Common myeloid progenitor, CD34-positive (primary cell): Measurements from ENCODE around the gene SPAG16.

Experiments
- CTCF ChIA-PET: fragments of 350-600 bp; sonication (Branson Sonifier 250); formaldehyde crosslinking; loops from one replicate; lab custom pipeline; 2021; ENCODE audit warnings: antibody characterized with exemption; lab: Charles Lee
- POLR2A ChIA-PET: fragments of 350-600 bp; sonication (Branson Sonifier 250); formaldehyde crosslinking; loops from one replicate; lab custom pipeline; 2021; ENCODE audit warnings: antibody characterized with exemption; lab: Charles Lee
- DNase-seq, 3 donors: peaks; one replicate each; pipeline versions ENCODE4 v3.0.0 to v3.0.0-alpha.2; 2013
- H3K27ac ChIP-seq, 2 experiments: 1 replicate in 1 of 2; 2 replicates in 1 of 2; pipeline ENCODE4 v1.7.0; 2013; ENCODE audit warnings: inconsistent platforms in 2 of 2, low read length in 2 of 2, mild to moderate bottlenecking in 2 of 2, low read depth in 1 of 2, moderate library complexity in 1 of 2; ENCODE audit not compliant: severe bottlenecking in 2 of 2, insufficient read depth in 1 of 2, poor library complexity in 1 of 2
- H3K27me3 ChIP-seq, 5 experiments: replicated peaks in 2 of 5; 1 replicate in 3 of 5; 2 replicates in 2 of 5; pipeline versions ENCODE4 v1.6.1 to v1.7.0; 2013; ENCODE audit warnings: low read length in 4 of 5, mild to moderate bottlenecking in 2 of 5, moderate library complexity in 2 of 5, inconsistent platforms in 1 of 5; ENCODE audit not compliant: insufficient read depth in 5 of 5, control insufficient read depth in 4 of 5
- H3K36me3 ChIP-seq, 4 experiments: 1 replicate in 2 of 4; 2 replicates in 2 of 4; pipeline versions ENCODE4 v1.6.1 to v1.7.0; 2013; ENCODE audit warnings: low read length in 3 of 4, control low read depth in 1 of 4, mild to moderate bottlenecking in 1 of 4; ENCODE audit not compliant: control insufficient read depth in 4 of 4, insufficient read depth in 4 of 4
- H3K4me1 ChIP-seq, 4 experiments: 1 replicate in 3 of 4; 2 replicates in 1 of 4; pipeline versions ENCODE4 v1.6.1 to v1.7.1; 2013; ENCODE audit warnings: low read length in 3 of 4, mild to moderate bottlenecking in 3 of 4, control low read depth in 1 of 4, inconsistent platforms in 1 of 4, moderate library complexity in 1 of 4; ENCODE audit not compliant: control insufficient read depth in 4 of 4, insufficient read depth in 4 of 4; ENCODE audit errors: control extremely low read depth in 1 of 4
- H3K4me3 ChIP-seq, 7 experiments: 1 replicate in 4 of 7; 2 replicates in 3 of 7; pipeline versions ENCODE4 v1.5.1 to v1.7.0; 2013; ENCODE audit warnings: mild to moderate bottlenecking in 7 of 7, low read length in 6 of 7, moderate library complexity in 6 of 7, inconsistent platforms in 2 of 7, low read depth in 2 of 7, control low read depth in 1 of 7; ENCODE audit not compliant: insufficient read depth in 4 of 7, control insufficient read depth in 1 of 7; ENCODE audit errors: extremely low read depth in 1 of 7
- H3K9me3 ChIP-seq, 5 experiments: 1 replicate in 4 of 5; 2 replicates in 1 of 5; pipeline versions ENCODE4 v1.6.1 to v1.7.1; 2013; ENCODE audit warnings: low read length in 4 of 5, mild to moderate bottlenecking in 2 of 5, inconsistent platforms in 1 of 5, low read depth in 1 of 5, moderate library complexity in 1 of 5; ENCODE audit not compliant: control insufficient read depth in 4 of 5, insufficient read depth in 2 of 5; ENCODE audit errors: control extremely low read depth in 1 of 5
- WGBS: methylation state at CpG from one replicate; pipeline ENCODE4 v1.1.5; 2013; ENCODE audit not compliant: insufficient coverage; 5-methylcytosine and 5-hydroxymethylcytosine counted together

The SPAG16 gene

GRCh38 chr2:214255046-214255445 is 970.8 kb downstream of the SPAG16 start:
- no CpG with 5 or more reads among the region's 1 CpG for WGBS
- Histone ChIP-seq H3K9me3 (no peaks in the 10 kb centered on the region), H3K4me1 (no peaks in the 10 kb centered on the region), H3K27me3 (no peaks in the 10 kb centered on the region), H3K4me3 (no peak overlapping the region), H3K36me3 (no peaks in the 10 kb centered on the region), H3K27ac (no peak overlapping the region)
- no peak for DNase-seq
- ChIA-PET CTCF (no interaction called here), POLR2A (no interaction called here)

GRCh38 chr2:214261683-214262082 is 977.4 kb downstream of the SPAG16 start:
- H3K4me1 ChIP-seq: no peaks in the 10 kb centered on the region
- POLR2A ChIA-PET: no interaction called here
- WGBS: no CpG with 5 or more reads among the region's 1 CpG
- H3K36me3 ChIP-seq: no peaks in the 10 kb centered on the region
- no peak overlapping the region for H3K27ac ChIP-seq
- CTCF ChIA-PET: no interaction called here
- no peak overlapping the region for H3K4me3 ChIP-seq
- no peak for DNase-seq
- no peaks in the 10 kb centered on the region for H3K27me3 ChIP-seq
- no peaks in the 10 kb centered on the region for H3K9me3 ChIP-seq

- Histone ChIP-seq H3K27ac (no peak overlapping the region), H3K27me3 (no peaks in the 10 kb centered on the region), H3K4me3 (no peak overlapping the region), H3K36me3 (no peaks in the 10 kb centered on the region), H3K9me3 (no peaks in the 10 kb centered on the region), H3K4me1 (no peaks in the 10 kb centered on the region)
- no peak for DNase-seq
- ChIA-PET CTCF (no interaction called here), POLR2A (no interaction called here)
- WGBS: 40% methylated on average over 1 of the region's 1 CpG
Observed at GRCh38 chr2:214264171-214264570, 979.9 kb downstream of the SPAG16 start.

DNA sequence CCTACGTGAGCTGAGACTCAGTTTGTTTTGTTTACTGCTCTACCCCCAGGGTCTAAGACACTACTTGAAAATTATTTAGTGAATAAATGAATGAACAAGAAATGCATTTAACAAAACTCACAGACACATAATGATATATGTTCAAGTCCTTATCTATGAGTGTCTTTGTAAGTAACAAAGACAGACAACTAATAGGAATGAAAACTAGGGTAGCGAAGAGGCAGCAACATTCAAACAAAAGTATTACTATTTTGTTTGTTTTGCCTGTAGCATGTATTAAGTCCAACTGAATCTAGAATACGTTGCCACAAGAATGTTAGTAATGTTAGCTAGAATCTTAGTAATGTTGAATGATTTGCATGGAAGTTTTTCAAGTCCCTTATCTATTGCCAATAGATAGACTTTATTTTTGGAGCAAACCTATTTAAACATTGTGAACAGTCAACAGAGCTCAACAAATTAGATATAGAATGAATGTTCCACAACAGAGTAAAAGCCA is 981.8 kb downstream of the SPAG16 start:
- H3K27me3 ChIP-seq: no peaks in the 10 kb centered on the region
- no peaks in the 10 kb centered on the region for H3K36me3 ChIP-seq
- H3K27ac ChIP-seq: no peak overlapping the region
- DNase-seq: no peak
- no CpG with 5 or more reads among the region's 3 CpGs for WGBS
- H3K4me3 ChIP-seq: no peak overlapping the region
- POLR2A ChIA-PET: no interaction called here
- CTCF ChIA-PET: no interaction called here
- no peaks in the 10 kb centered on the region for H3K4me1 ChIP-seq
- no peaks in the 10 kb centered on the region for H3K9me3 ChIP-seq

DNA sequence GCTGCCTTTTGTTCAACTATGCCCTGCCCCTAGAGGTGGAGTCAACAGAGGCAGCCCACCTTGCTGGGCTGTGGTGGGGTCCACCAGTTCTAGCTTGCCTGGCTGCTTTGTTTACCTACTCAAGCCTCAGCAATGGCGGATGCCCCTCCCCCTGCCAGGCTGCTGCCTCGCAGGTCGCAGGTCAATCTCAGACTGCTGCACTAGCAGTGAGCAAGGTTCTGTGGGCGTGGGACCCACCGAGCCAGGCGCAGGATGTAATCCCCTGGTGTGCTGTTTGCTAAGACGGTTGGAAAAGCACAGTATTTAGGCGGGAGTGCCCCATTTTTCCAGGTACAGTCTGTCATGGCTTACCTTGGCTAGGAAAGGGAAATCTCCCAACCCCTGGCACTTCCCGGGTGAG is 993.6 kb downstream of the SPAG16 start:
- Histone ChIP-seq H3K36me3 (no peaks in the 10 kb centered on the region), H3K4me1 (no peaks in the 10 kb centered on the region), H3K27ac (no peak overlapping the region), H3K9me3 (no peaks in the 10 kb centered on the region), H3K27me3 (no peaks in the 10 kb centered on the region), H3K4me3 (no peak overlapping the region)
- 94% methylated on average over 8 of the region's 9 CpGs for WGBS
- POLR2A ChIA-PET: no interaction called here
- CTCF ChIA-PET: no interaction called here
- DNase-seq: no peak

DNA sequence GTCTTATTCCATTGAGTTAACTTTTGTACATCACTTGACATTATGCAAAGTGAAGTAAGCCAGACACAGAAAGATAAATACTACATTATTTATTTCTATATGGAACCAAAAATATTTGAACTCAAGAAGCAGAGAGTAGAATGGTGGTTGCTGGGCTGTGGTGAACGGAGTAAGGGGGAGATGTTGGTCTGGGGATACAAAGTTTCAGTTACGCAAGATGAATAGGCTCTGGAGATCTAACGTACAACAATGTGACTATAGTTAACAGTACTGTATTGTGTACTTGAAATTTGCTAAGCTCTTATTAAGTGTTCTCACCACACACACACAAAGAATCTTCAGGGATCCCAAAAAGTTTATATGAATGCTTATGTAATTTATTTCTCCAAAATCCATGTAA is 1001.7 kb downstream of the SPAG16 start:
- Histone ChIP-seq H3K4me3 (no peak overlapping the region), H3K9me3 (peaks cover 0 to 3% (median 0%) of the 10 kb centered on the region in 5 experiments), H3K4me1 (no peaks in the 10 kb centered on the region), H3K27ac (no peak overlapping the region), H3K36me3 (no peaks in the 10 kb centered on the region), H3K27me3 (no peaks in the 10 kb centered on the region)
- ChIA-PET CTCF (no interaction called here), POLR2A (no interaction called here)
- DNase-seq: no peak
- WGBS: no CpG with 5 or more reads among the region's 3 CpGs

GRCh38 chr2:214293593-214293992 is 1009.3 kb downstream of the SPAG16 start:
- Histone ChIP-seq H3K4me3 (no peak overlapping the region), H3K27ac (no peak overlapping the region), H3K4me1 (no peaks in the 10 kb centered on the region), H3K36me3 (no peaks in the 10 kb centered on the region), H3K9me3 (peaks cover 0 to 19% (median 8%) of the 10 kb centered on the region in 5 experiments), H3K27me3 (no peaks in the 10 kb centered on the region)
- ChIA-PET POLR2A (no interaction called here), CTCF (no interaction called here)
- no peak for DNase-seq
